Ovary (tissue), 9 donors: Measurements from ENCODE around the gene CCDC124. TPM values are rescaled to one million over a fixed set of nuclear protein-coding genes. Genes with fewer than 3 reads are reported as not detected.
"Not testable (repeated sequence)": the region's sequence is repeated elsewhere in the genome, so short reads cannot be mapped to it uniquely, and the experiment has no call there.

ENCODE experiments used
- DNase-seq, 5 donors: peaks; one replicate each; pipeline ENCODE4 v3.0.0-alpha.2; 2019 to 2020
- H3K27ac ChIP-seq, 2 donors: fragments of 200-600 bp; one replicate each; pipeline versions ENCODE4 v1.5.1 to v1.8.0; 2019 to 2022
- H3K27me3 ChIP-seq: fragments of 200-600 bp; one replicate; pipeline ENCODE4 v1.8.0; 2022
- H3K36me3 ChIP-seq: fragments of 200-600 bp; sonication (generic); one replicate; pipeline ENCODE4 v1.5.1; 2019
- H3K4me1 ChIP-seq: one replicate; pipeline ENCODE4 v1.8.1; 2013; ENCODE audit warnings: mild to moderate bottlenecking, moderate library complexity; ENCODE audit not compliant: insufficient read depth
- H3K4me3 ChIP-seq: fragments of 200-600 bp; sonication (generic); one replicate; pipeline ENCODE4 v1.5.1; 2017
- H3K9me3 ChIP-seq, 2 donors: fragments of 200-600 bp in 1 of 2; sonication (generic) in 1 of 2; one replicate each; pipeline versions ENCODE4 v1.5.1 to v1.8.1; 2013 to 2019; ENCODE audit warnings: mild to moderate bottlenecking in 1 of 2, moderate library complexity in 1 of 2
- EP300 ChIP-seq: sonication (generic); formaldehyde crosslinking; IDR thresholded peaks from one replicate; pipeline ENCODE4 v1.6.1; 2017; ENCODE audit warnings: antibody characterized with exemption
- POLR2A ChIP-seq: fragments of 450-650 bp; IDR thresholded peaks from one replicate; pipeline ENCODE4 v1.6.1; 2017; ENCODE audit warnings: antibody characterized with exemption, mild to moderate bottlenecking, moderate library complexity
- WGBS, 3 donors: extraction: QIAGEN DNeasy Blood & Tissue Kit in 1 of 3; methylation state at CpG; one replicate each; pipeline versions ENCODE4 v1.1.5 to v1.1.7; 2013 to 2017; 5-methylcytosine and 5-hydroxymethylcytosine counted together
- intact Hi-C, 4 donors: fragments of 100-400 bp; cut with DNase I; formaldehyde crosslinking; loops; one replicate each; pipeline versions ENCODE4 v1.11.0 to v1.15.1; 2022 to 2023
- polyA plus RNA-seq, 2 donors: library from polyadenylated mRNA; stranded (reverse); fragments of 200-250 nt in 1 of 2; fragments of 350-450 nt in 1 of 2; fragmentation: Illumina TruSeq in 1 of 2; extraction: RNeasy Lipid Tissue Mini Kit (QIAGEN cat#74804) in 1 of 2; gene quantifications; one replicate each; pipeline ENCODE4 v1.2.3, GENCODE V29; 2013 to 2014
- total RNA-seq, 7 donors: library from RNA; depleted of rRNA in 2 of 7; stranded (reverse); fragments of >200 nt in 2 of 7; fragmentation: NEBNext Ultra II Directional in 3 of 7; extraction: Animal tissue kit (Norgen Biotek cat#: 25700) in 3 of 7; gene quantifications; one replicate each; pipeline versions ENCODE4 v1.1.0 to v1.2.4, GENCODE V29; 2016 to 2023
- TF ChIP-seq, protein P1 (sequence below), 3 donors: fragments of 450-650 bp in 2 of 3; fragments of 200-600 bp in 1 of 3; IDR thresholded peaks; one replicate each; pipeline versions ENCODE4 v1.5.1 to v1.8.0; 2016 to 2022; ENCODE audit warnings: antibody characterized with exemption in 3 of 3, mild to moderate bottlenecking in 1 of 3
- donor health status: DM: no; HTN: no; CAD: no; lungs with moderate emphysema.
- donor health status: DM: no; HTN: no; CAD: no.
- donor health status: Bipolar disorder and iron deficiency.
- donor health status: DM: yes; HTN: yes; CAD: no.
- donor health status: DM: no; HTN: no; CAD: no.
- donor health status: DM: yes; HTN: yes; CAD: no.

CCDC124 gene
- total and polyA plus RNA-seq, 9 donors = 4.7 to 74.5 (median 50.4) TPM

DNA sequence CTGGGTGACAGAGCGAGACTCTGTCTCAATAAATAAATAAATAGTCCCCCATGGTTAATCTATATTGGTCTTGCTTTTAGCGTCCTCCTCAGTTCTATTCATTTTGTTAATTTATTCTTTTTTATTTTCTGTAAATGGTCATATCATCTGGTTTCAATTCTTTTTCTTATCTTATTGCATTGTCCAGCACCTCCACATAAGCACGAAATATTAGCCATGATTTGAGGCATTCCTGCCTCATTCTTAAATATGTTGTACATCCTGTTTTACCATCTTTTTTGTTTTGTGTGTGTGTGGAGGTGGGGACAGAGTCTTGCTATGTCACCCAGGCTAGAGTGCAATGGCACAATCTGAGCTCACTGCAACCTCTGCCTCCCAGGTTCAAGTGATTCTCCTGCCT is 24.6 kb upstream of the CCDC124 start:
- 88 to 90% (median 89%) methylated on average over 3 of the region's 3 CpGs for WGBS, 3 donors
- no peaks in the 10 kb centered on the region for H3K36me3 ChIP-seq
- H3K4me3 ChIP-seq = no peak overlapping the region
- H3K27me3 ChIP-seq = no peaks in the 10 kb centered on the region
- intact Hi-C loops = no loop called here
- no peak for TF ChIP-seq POLR2A
- TF ChIP-seq EP300 = no peak
- TF ChIP-seq, protein P1, sequence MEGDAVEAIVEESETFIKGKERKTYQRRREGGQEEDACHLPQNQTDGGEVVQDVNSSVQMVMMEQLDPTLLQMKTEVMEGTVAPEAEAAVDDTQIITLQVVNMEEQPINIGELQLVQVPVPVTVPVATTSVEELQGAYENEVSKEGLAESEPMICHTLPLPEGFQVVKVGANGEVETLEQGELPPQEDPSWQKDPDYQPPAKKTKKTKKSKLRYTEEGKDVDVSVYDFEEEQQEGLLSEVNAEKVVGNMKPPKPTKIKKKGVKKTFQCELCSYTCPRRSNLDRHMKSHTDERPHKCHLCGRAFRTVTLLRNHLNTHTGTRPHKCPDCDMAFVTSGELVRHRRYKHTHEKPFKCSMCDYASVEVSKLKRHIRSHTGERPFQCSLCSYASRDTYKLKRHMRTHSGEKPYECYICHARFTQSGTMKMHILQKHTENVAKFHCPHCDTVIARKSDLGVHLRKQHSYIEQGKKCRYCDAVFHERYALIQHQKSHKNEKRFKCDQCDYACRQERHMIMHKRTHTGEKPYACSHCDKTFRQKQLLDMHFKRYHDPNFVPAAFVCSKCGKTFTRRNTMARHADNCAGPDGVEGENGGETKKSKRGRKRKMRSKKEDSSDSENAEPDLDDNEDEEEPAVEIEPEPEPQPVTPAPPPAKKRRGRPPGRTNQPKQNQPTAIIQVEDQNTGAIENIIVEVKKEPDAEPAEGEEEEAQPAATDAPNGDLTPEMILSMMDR (IDR thresholded peaks at IDR 0.05) = no peak
- DNase-seq = no peak
- no peaks in the 10 kb centered on the region for H3K4me1 ChIP-seq
- H3K27ac ChIP-seq = no peak overlapping the region
- peaks cover 0 to 8% of the 10 kb centered on the region in 2 donors for H3K9me3 ChIP-seq

DNA sequence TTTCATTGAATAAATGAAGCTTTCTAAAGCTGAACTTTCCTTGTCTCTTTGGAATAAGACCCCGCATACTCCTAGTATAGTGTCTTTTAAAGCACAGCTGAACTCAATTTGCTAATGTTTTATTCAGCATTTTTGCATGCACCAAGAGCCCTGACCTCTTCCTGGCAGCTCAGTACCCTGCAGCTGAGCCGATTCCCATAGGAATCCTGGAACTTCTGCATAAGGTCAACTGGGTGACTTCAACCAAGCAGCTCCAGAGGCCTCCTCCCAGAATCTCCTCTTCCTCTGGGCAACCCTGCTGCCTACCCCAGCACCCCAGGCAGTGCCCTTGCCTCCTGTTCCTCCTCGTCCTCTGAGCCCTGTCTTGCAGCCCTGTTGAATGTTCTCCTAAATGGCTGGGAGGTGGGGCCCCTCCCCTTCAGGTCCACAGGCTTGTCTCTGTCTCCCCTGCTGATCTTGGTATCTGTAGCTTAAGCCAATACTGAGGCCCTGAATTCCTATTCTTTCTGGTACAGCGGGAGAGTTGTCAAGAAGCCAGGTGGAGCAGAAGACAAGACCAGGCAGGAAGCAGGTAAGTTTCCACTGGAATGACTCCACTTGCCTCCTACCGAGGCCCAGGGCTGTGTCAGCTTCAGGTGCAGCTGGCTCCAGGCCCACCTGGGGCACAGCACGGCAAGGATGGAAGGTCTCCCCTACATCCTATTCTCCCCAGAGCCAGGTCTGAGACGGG is 23.6 kb upstream of the CCDC124 start:
- intact Hi-C loops = no loop called here
- DNase-seq = no peak
- 47 to 60% (median 54%) methylated on average over 7 of the region's 7 CpGs for WGBS, 3 donors

DNA sequence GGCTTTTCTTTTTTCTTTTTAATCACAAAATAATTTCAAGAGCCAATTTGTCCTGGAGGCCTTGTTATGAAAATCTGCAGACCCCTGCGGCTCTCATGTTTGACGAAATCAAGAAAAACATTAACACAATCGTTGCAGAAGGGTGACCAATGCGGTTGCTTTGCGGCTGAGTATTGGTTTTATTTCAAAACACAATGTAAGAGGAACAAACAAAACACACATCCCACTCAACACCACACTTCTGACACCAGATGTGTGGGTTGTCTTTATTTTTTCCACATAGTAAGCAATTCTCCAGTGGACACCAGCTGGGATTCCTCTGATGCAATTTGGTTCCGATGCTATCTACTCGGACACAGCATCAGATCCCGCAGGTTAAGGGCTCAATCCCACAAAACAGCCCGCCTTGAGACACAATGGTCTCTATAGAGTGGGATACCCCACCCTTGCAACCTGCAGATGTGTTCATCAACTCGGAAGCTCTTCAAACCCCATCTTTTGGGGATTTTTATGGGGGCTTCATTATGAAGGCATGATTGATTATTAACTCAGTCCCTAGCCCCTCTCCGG is 21.9 kb upstream of the CCDC124 start:
- Histone ChIP-seq H3K27ac (no peak overlapping the region), H3K4me1 (no peaks in the 10 kb centered on the region), H3K9me3 (peaks cover 0 to 8% of the 10 kb centered on the region in 2 donors), H3K27me3 (no peaks in the 10 kb centered on the region), H3K36me3 (no peaks in the 10 kb centered on the region), H3K4me3 (no peak overlapping the region)
- WGBS, 3 donors = 40 to 68% (median 53%) methylated on average over 11 of the region's 11 CpGs
- no peak for DNase-seq
- intact Hi-C loops = loop anchor here in 1 of 4 donors (5.0 kb wide), 1 partner anchor 39 kb away; the partner anchor contains the start of gene SLC5A5
- TF ChIP-seq POLR2A (no peak), EP300 (no peak)
- TF ChIP-seq, protein P1 (IDR thresholded peaks at IDR 0.05) = no peak

More for the DNA sequence above, 23.6 kb upstream of the CCDC124 start:
- Histone ChIP-seq H3K9me3 (peaks cover 0 to 8% of the 10 kb centered on the region in 2 donors), H3K4me3 (no peak overlapping the region), H3K27ac (no peak overlapping the region), H3K36me3 (no peaks in the 10 kb centered on the region), H3K4me1 (no peaks in the 10 kb centered on the region), H3K27me3 (no peaks in the 10 kb centered on the region)
- no peak for TF ChIP-seq POLR2A
- TF ChIP-seq, protein P1 (IDR thresholded peaks at IDR 0.05) = no peak
- no peak for TF ChIP-seq EP300

DNA sequence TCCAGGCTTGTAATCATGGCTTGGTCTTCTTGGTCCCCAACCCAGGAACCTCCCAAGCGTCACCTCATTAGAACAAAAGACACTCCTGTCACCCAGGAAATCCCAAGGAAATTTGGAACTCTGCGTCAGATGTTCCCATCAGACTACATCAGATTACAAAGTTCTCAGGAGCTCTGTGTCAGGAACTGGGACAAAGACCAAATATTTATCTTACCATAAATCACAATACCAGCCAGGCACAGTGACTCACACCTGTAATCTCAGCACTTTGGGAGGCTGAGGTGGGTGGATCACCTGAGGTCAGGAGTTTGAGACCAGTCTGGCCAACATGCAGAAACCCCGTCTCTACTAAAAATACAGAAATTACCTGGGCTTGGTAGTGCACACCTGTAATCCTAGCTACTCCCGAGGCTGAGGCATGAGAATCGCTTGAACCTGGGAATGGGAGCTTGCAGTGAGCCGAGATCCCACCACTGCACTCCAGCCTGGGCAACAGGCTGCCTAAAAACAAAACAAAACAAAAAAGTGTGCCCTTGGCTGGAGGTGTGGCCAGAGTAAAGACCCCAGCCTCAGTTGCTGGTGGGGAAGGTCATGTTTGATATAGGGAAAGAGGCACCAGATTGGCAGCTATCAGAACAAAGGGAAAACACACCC is 16.7 kb upstream of the CCDC124 start:
- TF ChIP-seq, protein P1 (IDR thresholded peaks at IDR 0.05) = no peak
- no peak for TF ChIP-seq POLR2A
- no peak for TF ChIP-seq EP300
- intact Hi-C loops = no loop called here
- no peaks in the 10 kb centered on the region for H3K36me3 ChIP-seq
- DNase-seq = no peak
- no peak overlapping the region for H3K27ac ChIP-seq
- peaks cover 0 to 7% of the 10 kb centered on the region in 2 donors for H3K9me3 ChIP-seq
- no peaks in the 10 kb centered on the region for H3K27me3 ChIP-seq
- no peaks in the 10 kb centered on the region for H3K4me1 ChIP-seq
- no peak overlapping the region for H3K4me3 ChIP-seq
- 77 to 84% (median 82%) methylated on average over 6 of the region's 6 CpGs for WGBS, 3 donors

DNA sequence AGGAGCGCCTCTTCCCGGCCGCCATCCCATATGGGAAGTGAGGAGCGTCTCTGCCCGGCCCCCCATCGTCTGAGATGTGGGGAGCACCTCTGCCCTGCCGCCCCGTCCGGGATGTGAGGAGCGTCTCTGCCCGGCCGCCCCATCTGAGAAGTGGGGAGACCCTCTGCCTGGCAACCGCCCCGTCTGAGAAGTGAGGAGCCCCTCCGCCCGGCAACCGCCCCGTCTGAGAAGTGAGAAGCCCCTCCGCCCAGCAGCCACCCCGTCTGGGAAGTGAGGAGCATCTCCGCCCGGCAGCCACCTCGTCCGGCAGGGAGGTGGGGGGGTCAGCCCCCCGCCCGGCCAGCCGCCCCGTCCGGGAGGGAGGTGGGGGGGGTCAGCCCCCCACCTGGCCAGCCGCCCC is 14.7 kb upstream of the CCDC124 start:
- whole genome bisulfite sequencing, 3 donors = 91 to 93% (median 92%) methylated on average over 8 to 27 of the region's 30 CpGs
- H3K27me3 ChIP-seq, DNase-seq, H3K27ac ChIP-seq, H3K4me1 ChIP-seq, intact Hi-C loops, H3K36me3 ChIP-seq, H3K9me3 ChIP-seq, H3K4me3 ChIP-seq: not testable (repeated sequence)

DNA sequence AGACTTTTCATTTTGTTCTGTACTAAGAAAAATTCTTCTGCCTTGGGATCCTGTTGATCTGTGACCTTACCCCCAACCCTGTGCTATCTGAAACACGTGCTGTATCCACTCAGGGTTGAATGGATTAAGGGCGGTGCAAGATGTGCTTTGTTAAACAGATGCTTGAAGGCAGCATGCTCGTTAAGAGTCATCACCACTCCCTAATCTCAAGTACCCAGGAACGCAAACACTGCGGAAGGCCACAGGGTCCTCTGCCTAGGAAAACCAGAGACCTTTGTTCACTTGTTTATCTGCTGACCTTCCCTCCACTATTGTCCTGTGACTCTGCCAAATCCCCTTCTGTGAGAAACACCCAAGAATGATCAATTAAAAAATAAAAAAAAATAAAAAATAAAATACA is 13.7 kb upstream of the CCDC124 start:
- 44 to 66% (median 48%) methylated on average over 5 of the region's 5 CpGs for WGBS, 3 donors
- DNase-seq, H3K27ac ChIP-seq, H3K4me3 ChIP-seq, H3K9me3 ChIP-seq, intact Hi-C loops, H3K36me3 ChIP-seq, H3K27me3 ChIP-seq, H3K4me1 ChIP-seq: not testable (repeated sequence)
